Stimulated activated CD8-positive, alpha-beta memory T cell treated with anti-CD3 and anti-CD28 coated beads, Interleukin-12 subunit alpha, Interleukin-12 subunit beta, amount 100 ng/mL, for 1 hour (primary cell): ENCODE measurements around the gene WDR81.
"Not testable (repeated sequence)": the region's sequence is repeated elsewhere in the genome, so short reads cannot be mapped to it uniquely, and the experiment has no call there.

ENCODE experiments used
- DNase-seq: peaks from one replicate; pipeline ENCODE4 v3.0.0-alpha.2; 2020; ENCODE audit warnings: low read depth

The WDR81 gene

GRCh38 chr17:1730326-1731193 lies 6.1 kb downstream of the WDR81 start:
- DNase-seq, result no peak

- DNase-seq, result no peak
Observed at GRCh38 chr17:1731194-1731506, 6.6 kb downstream of the WDR81 start.

- no peak for DNase-seq
Observed at GRCh38 chr17:1732241-1732832, 7.8 kb downstream of the WDR81 start.

GRCh38 chr17:1732833-1733321 lies 8.4 kb downstream of the WDR81 start:
- no peak for DNase-seq

GRCh38 chr17:1733759-1734158 lies 9.3 kb downstream of the WDR81 start:
- no peak for DNase-seq

- no peak for DNase-seq
Observed at GRCh38 chr17:1735418-1735817, 10.9 kb downstream of the WDR81 start.

- DNase-seq, result no peak
Observed at GRCh38 chr17:1735834-1736347, 11.4 kb downstream of the WDR81 start.

GRCh38 chr17:1736348-1737281 lies 12.1 kb downstream of the WDR81 start:
- no peak for DNase-seq

- no peak for DNase-seq
Observed at GRCh38 chr17:1737531-1738291, 13.2 kb downstream of the WDR81 start.

- not testable (repeated sequence) for DNase-seq
Observed at GRCh38 chr17:1741899-1742298, 17.4 kb downstream of the WDR81 start.

GRCh38 chr17:1742371-1743087 lies 18.0 kb downstream of the WDR81 start, which contains the start of gene SERPINF2:
SERPINF2 (plus strand) TSS chr17:1742871; CDS start chr17:1744996, 2,125 bp downstream.
- no peak for DNase-seq

GRCh38 chr17:1743088-1743439 lies 18.6 kb downstream of the WDR81 start:
- no peak for DNase-seq

- DNase-seq, result no peak
Observed at GRCh38 chr17:1744551-1745512, 20.3 kb downstream of the WDR81 start.

GRCh38 chr17:1745513-1746020 lies 21.1 kb downstream of the WDR81 start:
- no peak for DNase-seq

- DNase-seq, result no peak
Observed at GRCh38 chr17:1746975-1747543, 22.6 kb downstream of the WDR81 start.

- no peak for DNase-seq
Observed at GRCh38 chr17:1750628-1751027, 26.1 kb downstream of the WDR81 start.

- no peak for DNase-seq
Observed at GRCh38 chr17:1752425-1753262, 28.1 kb downstream of the WDR81 start.
